Measurements from ENCODE around the gene PPM1E. TPM values are rescaled to one million over a fixed set of nuclear protein-coding genes. Genes with fewer than 3 reads are reported as not detected.

Gene PPM1E
- total and polyA plus RNA-seq, 7 donors, result 0.01 to 0.24 (median 0.10) TPM; not detected in 3

GRCh38 chr17:58722696-58723095 is 33.0 kb upstream of the PPM1E start:
- DNase-seq (no peak), ATAC-seq (no peak)
- Histone ChIP-seq H3K27me3 (ENCODE audit: insufficient read depth in 3 of 3, low read length in 2 of 3) (no peaks in the 10 kb centered on the region), H3K36me3 (ENCODE audit: insufficient read depth in 1 of 2, low read depth in 1 of 2) (peaks cover 4 to 20% of the 10 kb centered on the region in 2 donors), H3K4me1 (no peaks in the 10 kb centered on the region), H3K9me3 (no peaks in the 10 kb centered on the region), H3K4me3 (no peak overlapping the region), H3K27ac (no peak overlapping the region)
- intact Hi-C loops (cut with DNase I), result no loop called here
- WGBS, 3 donors, result 97 to 99% (median 98%) methylated on average over 2 of the region's 2 CpGs
- no peak for TF ChIP-seq CTCF (IDR thresholded peaks at IDR 0.05)

- no peak for DNase-seq
- Histone ChIP-seq H3K4me1 (no peaks in the 10 kb centered on the region), H3K27ac (no peak overlapping the region), H3K4me3 (no peak overlapping the region), H3K27me3 (ENCODE audit: insufficient read depth in 3 of 3, low read length in 2 of 3) (no peaks in the 10 kb centered on the region), H3K9me3 (no peaks in the 10 kb centered on the region), H3K36me3 (ENCODE audit: insufficient read depth in 1 of 2, low read depth in 1 of 2) (peaks cover 4 to 17% of the 10 kb centered on the region in 2 donors)
- intact Hi-C loops (cut with DNase I), result no loop called here
- WGBS, 3 donors, result 15 to 34% (median 29%) methylated on average over 1 of the region's 1 CpG
- ATAC-seq, result no peak
- no peak for TF ChIP-seq CTCF (IDR thresholded peaks at IDR 0.05)
Observed at GRCh38 chr17:58728798-58729197, 26.9 kb upstream of the PPM1E start.

GRCh38 chr17:58730937-58731336 is 24.7 kb upstream of the PPM1E start:
- intact Hi-C loops (cut with DNase I), result no loop called here
- ATAC-seq (no peak), DNase-seq (no peak)
- Histone ChIP-seq H3K4me3 (no peak overlapping the region), H3K27me3 (ENCODE audit: insufficient read depth in 3 of 3, low read length in 2 of 3) (no peaks in the 10 kb centered on the region), H3K9me3 (no peaks in the 10 kb centered on the region), H3K27ac (no peak overlapping the region), H3K4me1 (no peaks in the 10 kb centered on the region), H3K36me3 (ENCODE audit: insufficient read depth in 1 of 2, low read depth in 1 of 2) (peaks cover 0 to 18% of the 10 kb centered on the region in 2 donors)
- no peak for TF ChIP-seq CTCF (IDR thresholded peaks at IDR 0.05)

- H3K36me3 ChIP-seq (ENCODE audit: insufficient read depth in 1 of 2, low read depth in 1 of 2), result peaks cover 0 to 18% of the 10 kb centered on the region in 2 donors
Observed at GRCh38 chr17:58734040-58734439, 21.6 kb upstream of the PPM1E start.

More at GRCh38 chr17:58734040-58734439, 21.6 kb upstream of the PPM1E start:
- Histone ChIP-seq H3K4me3 (no peak overlapping the region), H3K27ac (no peak overlapping the region), H3K4me1 (no peaks in the 10 kb centered on the region), H3K9me3 (no peaks in the 10 kb centered on the region), H3K27me3 (ENCODE audit: insufficient read depth in 3 of 3, low read length in 2 of 3) (no peaks in the 10 kb centered on the region)
- intact Hi-C loops (cut with DNase I), result no loop called here
- WGBS, 3 donors, result 91 to 95% (median 94%) methylated on average over 3 of the region's 3 CpGs
- DNase-seq (no peak), ATAC-seq (no peak)
- no peak for TF ChIP-seq CTCF (IDR thresholded peaks at IDR 0.05)

All from psoas muscle (tissue), 8 donors.